Measurements from ENCODE around the gene LDLRAD2. TPM values are rescaled to one million over a fixed set of nuclear protein-coding genes. Genes with fewer than 3 reads are reported as not detected.
A peak's percentile ranks its signal among the peaks of the same experiment; 100 is the strongest.

Gene LDLRAD2
- total RNA-seq, 1 donor from 2014 or later: 0.05 TPM

DNA sequence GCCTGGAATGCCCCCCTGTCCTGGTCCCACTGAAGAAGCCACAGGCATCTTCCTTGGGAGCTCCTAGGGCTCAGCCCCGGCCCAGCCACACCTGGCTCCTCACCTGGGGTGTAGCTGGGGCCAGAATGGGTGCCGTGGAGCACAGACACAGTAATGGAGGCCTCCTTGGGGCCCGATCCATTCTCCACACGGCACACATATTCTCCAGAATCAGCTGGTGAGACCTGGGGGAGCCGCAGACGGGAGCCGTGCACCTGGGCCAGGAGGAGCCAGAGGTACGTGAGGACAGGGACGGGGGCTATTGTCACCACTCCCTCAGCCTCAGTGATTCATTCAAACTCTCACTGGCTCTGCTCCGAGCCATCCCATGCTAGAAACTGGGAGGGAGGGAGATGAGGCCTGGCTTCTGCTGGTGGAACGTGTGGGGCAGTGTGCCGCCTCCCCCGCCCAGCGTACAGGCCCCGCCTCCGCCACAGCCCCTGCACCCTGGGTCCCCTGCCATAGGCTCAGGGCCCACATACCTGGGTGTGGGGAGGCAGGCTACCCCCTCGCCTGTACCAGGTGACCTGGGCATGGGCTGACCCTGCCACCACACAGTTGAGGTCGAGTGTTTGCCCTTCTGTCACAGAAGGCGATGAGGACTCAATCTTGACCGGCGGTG lies 42.2 kb downstream of the LDLRAD2 start:
- intact Hi-C loops (cut with DNase I): no loop called here
- DNase-seq (ENCODE audit: low spot score): peak; percentile 60

DNA sequence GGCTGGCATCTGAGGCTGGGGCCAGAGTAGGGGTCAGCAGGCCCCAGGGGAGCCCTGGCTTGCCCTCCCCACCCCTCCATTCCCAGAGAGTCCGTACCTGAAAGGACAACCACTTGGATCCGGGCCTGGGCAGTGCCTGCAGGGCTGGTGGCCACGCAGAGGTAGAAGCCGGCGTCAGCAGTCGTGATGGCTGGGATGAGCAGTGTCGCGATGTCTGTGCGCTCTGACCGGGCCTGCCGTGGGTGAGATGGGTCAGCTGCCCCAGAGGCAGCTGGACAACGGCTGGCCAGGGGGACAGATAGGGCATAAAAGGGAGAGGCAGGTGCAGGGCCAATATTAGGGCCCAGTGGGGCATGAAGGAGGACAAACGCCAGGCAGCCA lies 42.7 kb downstream of the LDLRAD2 start:
- DNase-seq (ENCODE audit: low spot score): no peak
- intact Hi-C loops (cut with DNase I): no loop called here

DNA sequence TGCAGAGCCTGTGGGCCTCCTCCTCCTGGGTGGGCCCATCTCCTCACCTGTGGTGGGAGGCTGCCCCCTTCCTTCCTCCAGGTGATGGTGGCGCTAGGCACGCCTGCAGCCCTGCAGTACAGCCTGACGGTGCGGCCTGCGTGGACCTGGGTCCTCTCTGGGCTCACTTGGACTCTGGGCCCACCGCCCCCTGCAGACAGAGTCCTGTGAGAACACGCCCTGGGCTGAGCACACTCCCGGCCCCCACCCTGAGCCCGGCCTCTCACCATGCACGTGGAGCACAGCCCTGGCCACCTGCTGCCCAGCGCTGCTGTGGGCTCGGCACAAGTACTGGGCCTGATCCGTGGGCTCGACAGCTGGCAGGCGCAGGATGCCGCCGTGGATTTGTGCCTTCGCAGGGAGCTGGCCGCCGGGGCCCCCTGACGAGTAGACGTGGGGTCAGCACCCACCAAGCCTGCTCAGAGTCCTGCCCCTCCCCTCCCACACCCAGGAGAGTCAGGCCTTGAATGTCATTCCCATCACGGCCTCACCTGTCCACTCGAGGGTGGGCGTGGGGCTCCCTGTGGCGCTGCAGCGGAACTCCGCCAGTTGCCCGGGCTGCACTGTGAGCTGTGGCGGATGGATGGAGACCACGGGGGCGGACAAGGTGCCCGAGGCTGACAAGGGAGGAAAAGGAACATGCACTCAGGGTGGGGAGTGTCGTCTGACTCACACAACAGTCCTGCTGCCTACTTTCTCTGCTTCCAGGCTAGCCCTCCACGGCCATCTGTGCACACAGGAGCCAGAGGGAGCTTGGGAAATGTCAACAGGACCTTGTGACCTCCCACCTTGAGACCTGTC lies 43.4 kb downstream of the LDLRAD2 start:
- no peak for DNase-seq (ENCODE audit: low spot score)
- intact Hi-C loops (cut with DNase I): no loop called here

DNA sequence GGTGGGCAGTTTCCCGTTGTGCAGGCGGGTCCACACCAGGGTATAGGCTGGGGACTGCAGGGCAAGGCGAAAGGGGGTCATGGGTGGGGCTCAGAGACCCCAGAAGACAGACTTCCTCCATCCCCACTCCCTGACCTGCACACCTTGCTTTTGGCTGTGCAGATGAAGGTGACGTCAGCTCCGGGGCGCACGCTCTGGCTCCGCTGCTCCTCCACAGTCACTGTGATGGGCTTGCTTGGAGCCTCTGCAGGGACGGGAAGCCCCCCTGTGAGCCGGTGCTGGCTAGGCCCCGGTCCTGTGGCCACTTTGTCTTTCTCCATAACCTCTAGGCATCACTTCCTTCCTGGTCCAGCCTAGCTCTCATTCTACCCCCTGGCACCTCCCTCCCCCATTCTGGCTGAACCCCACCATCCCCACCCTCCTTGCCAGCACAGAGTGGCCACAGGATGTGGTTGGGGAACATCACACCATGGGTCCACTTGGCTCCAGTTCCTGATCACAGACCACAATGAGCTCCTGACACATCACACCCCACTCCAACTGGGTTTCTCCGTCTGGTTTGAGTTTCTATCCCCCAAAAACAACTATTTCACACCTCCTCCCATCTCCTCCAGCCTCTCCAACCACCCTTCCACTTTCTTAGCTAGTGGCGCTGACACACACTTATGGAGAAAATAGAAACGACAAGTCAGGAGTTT lies 45.2 kb downstream of the LDLRAD2 start:
- DNase-seq (ENCODE audit: low spot score): no peak
- intact Hi-C loops (cut with DNase I): no loop called here

DNA sequence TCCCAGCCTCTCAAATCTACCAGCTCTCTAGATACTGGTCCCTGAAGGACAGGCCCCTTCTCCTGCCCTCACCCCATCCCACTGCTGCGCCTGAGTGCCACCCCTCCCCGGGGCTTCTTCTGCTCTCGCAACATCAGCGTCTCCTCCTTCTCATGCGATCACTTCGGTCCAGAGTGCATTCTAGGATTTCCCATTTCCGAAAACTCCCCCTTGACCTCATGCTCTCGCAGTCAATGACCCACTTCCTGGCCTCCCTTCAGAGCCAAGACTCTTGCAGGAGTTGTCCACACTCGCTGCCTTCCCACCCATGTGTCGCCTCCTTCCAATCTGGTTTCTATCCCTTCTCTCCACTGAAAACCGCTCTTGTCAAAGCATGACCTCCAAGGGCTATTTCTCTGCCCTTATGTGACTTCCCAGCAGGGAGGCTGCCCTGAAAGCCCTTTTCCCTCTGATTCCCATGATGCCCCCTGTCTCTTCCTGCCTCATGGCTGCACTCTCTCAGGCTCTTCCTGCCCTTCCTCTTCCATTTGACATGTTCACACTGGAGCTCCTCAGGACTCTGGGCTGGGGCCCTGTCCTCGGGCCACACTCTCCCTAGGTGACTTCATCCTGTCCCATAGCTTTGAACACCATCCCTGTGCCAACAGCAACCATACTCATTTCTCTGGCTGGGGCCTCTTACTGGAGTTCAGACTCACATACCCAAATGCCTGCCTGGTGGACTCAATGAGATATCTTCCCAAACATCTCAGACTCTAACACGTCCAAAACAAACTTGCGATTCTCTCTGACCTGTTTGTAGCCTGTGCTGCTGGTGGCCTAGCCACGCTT lies 46.0 kb downstream of the LDLRAD2 start:
- intact Hi-C loops (cut with DNase I): no loop called here
- DNase-seq (ENCODE audit: low spot score): no peak

DNA sequence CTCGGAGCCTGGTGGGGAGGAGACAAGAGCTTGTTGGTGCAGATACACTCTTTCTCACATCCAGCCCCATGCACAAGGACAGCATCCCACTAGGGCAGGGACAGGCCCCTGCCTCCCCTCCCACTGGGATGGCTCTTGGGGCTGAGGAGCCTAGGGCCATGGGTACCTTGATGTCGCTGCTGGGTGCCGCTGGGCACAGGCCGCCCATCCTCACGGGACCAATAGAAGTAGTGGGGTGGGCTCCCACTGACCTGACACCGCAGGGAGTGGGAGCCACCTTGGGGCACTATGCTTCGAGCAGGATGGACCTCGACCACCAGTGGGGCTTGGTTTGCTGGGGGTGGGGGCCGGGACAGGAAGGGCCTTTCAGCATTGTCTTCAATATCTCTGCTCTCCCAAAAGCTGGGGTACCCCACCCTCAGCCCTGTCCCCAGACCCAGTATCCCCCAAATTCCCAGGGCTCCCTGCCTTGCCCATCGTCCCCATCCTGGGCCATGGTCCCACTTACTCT lies 47.7 kb downstream of the LDLRAD2 start:
- intact Hi-C loops (cut with DNase I): no loop called here
- DNase-seq (ENCODE audit: low spot score): no peak

DNA sequence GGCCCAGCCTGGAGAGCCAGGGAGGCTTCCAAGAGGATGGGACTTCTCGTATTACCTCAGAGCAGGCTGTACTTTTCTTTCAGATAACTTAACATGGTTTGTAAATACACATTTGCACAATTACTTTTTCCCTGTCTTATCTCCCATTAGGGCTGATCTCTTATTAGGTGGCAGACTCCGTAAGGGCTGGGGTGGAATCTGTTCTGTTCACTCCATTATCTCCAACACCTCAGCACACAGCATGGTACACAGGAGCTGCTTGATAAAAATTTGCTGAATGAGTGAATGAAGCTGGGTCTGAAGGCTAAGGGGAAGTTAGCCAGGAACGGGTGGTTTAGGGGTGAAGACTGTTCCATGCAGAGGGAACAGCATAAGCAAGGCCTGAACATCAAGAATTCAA lies 48.9 kb downstream of the LDLRAD2 start:
- no peak for DNase-seq (ENCODE audit: low spot score)
- intact Hi-C loops (cut with DNase I): no loop called here

DNA sequence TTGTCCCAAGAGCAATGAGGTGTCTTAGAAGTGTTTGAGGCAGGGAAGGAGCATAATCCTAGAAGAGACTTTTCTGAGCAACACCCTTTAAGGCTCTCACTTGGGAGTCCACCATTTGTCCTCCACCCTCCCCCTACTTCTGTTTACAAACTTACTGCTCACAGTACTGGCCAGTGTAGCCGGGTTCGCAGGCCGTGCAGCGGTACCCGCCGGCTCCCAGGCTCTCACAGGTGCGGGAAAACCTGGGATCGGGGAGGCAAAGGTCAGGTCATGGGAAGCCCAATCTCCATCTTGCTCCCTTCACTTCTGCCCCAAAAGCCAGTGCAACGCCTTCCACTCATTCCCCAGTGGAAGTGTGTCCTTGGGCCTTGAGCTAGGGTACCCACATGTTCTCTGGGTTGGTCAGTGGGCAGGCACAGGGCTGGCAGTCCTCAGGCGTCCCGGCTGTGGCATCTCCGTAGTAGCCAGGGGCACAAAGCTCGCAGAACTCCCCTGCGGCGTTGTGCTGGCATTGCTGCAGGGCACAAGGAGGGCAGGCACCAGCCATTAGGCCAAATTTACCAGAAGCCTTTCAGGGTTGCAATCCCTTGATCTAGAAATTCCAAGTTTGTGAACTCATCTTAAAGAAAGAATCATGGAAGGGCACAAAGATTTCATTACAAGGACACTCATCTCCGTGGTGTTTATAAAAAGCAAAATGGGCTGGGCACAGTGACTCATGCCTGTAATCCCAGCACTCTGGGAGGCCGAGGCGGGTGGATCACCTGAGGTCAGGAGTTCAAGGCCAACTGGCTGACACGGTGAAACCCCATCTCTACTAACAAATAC lies 49.8 kb downstream of the LDLRAD2 start:
- intact Hi-C loops (cut with DNase I): no loop called here
- no peak for DNase-seq (ENCODE audit: low spot score)

DNA sequence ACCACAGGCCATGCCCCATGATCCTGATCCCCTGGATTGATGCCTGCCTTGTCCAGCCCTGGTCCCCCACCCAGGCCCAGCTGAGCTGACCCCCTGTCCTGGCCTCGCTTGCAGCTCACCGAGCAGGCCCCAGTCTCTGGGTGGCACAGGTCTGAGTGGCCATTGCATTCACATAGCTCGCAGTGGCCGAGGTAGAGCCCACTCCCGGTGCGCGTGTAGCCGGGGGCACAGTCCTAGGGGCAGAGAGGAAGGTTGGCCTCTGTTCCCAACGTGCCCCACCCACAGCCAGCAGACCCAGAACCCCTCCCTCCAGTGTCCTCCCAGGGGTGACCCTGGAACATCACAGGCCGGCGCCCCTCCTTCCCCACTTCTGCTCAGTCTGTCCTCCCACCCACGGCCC lies 51.9 kb downstream of the LDLRAD2 start:
- no peak for DNase-seq (ENCODE audit: low spot score)
- intact Hi-C loops (cut with DNase I): no loop called here

DNA sequence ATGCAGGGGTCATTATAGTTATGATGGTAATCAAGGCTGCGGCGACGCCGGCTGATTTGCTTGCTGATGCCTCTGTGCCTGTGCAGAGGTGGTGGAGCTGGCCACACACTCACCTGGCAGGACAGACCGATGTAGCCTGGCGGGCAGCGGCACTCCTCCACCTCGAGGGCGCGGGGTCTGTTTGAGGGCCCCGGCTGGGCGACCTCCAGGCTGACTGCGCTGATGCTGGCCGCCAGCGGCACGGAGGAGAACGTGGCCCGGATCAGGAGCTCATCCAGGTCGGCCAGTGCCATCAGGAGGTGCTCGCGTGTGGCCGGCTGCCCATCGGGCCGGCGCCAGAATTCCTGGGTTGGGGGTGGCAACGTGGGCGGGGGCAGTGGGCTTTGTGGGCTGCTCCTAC lies 52.7 kb downstream of the LDLRAD2 start:
- DNase-seq (ENCODE audit: low spot score): no peak
- intact Hi-C loops (cut with DNase I): loop anchor here (5.0 kb wide), 1 partner anchor 98 kb away; no protein-coding TSS in a partner anchor

DNA sequence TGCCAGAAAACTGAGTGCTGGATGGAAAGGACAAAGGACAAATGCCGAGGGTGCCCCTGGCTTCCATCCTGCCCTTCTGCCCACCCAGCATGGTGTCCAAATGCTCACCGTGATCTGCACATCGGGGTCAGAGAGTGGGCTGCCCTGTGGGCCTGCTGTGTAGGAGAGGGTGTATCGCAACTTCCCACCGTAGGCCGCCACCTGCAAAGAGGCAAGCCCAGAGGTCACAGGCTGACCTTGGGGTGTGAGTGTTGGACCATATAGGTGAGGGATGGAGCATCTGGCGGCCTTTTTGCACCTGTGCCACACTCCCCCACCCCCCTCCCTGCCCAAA lies 53.5 kb downstream of the LDLRAD2 start:
- no peak for DNase-seq (ENCODE audit: low spot score)

DNA sequence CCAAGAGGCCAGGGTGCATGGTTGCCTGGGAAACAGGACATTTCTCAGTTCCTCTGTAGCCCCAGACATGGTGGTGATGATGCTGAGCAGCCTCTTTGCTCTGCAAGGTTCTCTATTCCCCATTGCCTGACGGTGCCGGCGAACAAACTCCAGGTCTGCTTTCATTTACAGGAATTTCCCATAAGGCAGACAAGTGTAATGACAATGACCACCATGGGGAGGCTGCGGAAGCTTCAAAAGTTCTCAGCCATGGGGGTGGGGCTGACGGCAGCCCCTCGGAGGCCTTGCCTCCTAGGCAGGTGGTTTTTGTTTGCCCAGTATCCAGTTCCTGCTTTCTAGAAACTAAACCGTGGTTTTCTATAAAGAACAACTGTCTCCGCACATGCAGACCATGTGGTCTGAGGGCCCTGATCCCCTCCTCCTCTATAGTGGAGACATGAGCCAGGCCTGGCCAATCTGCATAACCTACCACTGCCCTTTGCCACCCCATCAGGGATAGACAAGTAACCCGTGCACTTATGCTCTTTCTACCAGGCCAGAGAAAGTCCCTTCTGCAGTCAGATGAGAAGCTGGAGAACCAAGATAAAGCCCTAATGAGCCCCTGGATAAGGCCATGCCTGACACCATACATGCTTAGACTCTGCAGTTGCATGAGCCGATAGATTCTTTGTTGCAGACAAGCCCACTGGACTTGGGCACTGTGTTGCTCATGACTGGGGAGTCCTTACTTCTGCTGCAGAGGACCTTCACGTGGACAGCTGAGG lies 54.1 kb downstream of the LDLRAD2 start:
- intact Hi-C loops (cut with DNase I): loop anchor here (5.0 kb wide), 1 partner anchor 96 kb away; no protein-coding TSS in a partner anchor
- no peak for DNase-seq (ENCODE audit: low spot score)

More for the DNA sequence above, 53.5 kb downstream of the LDLRAD2 start:
- intact Hi-C loops (cut with DNase I): loop anchor here (5.0 kb wide), 1 partner anchor 97 kb away; no protein-coding TSS in a partner anchor

DNA sequence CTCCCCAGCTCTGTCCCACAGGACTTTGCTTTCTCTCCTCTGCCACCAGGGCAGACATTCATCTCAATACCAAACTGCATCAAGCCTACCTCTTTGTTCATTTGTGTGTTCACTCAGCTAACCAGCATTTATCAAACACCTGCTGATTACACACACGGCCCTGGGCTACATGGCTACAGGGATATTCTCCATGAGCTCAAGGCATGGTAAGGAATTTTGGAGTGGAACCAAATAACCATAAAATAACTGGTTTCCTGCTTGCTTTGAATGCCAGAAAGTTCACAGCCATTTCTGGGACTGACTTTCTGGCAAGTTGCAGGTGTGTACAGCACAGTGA lies 54.6 kb downstream of the LDLRAD2 start:
- no peak for DNase-seq (ENCODE audit: low spot score)
- intact Hi-C loops (cut with DNase I): loop anchor here (5.0 kb wide), 1 partner anchor 96 kb away; no protein-coding TSS in a partner anchor

DNA sequence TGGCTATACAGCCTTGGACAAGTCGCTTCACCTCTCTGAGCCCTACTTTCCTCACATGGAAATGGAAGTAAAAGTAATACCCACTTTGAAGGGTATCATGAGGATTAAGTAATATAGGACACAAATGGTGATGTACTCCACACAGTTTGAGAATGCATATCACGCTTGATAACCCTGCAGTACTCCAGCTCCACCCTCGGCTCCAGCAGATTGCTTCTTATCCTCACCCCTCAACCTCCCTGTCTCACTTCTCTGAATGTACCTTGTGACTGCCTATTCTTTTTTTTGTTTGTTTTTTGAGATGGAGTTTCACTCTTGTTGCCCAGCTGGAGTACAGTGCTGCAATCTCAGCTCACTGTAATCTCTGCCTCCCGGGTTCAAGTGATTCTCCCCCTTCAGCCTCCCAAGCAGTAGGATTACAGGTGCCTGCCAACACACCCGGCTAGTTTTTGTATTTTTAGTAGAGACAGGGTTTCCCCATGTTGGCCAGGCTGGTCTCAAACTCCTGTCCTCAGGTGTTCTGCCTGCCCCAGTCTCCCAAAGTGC lies 55.5 kb downstream of the LDLRAD2 start:
- no peak for DNase-seq (ENCODE audit: low spot score)
- intact Hi-C loops (cut with DNase I): loop anchor here (5.0 kb wide), 1 partner anchor 95 kb away; no protein-coding TSS in a partner anchor

DNA sequence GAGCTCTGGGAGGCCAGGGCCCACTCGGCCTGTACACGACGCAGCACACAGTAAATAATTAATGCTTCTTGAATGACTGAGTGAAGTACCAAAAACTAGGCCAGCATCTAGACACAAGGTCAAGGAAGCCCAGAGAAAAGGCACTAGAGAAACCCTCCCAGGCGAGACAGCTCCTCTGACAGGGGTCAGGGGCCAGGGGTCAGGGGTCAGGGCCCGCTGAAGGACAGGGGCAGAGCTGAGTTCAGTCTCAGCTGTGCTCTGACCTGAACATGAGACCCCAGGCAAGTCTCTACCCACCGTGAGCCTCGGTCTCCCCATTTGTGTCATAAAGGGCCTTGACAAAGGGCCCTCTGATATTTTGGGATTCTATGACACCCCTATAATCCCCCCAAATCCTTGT lies 56.4 kb downstream of the LDLRAD2 start:
- no peak for DNase-seq (ENCODE audit: low spot score)
- intact Hi-C loops (cut with DNase I): loop anchor here (5.0 kb wide), 1 partner anchor 94 kb away; no protein-coding TSS in a partner anchor

DNA sequence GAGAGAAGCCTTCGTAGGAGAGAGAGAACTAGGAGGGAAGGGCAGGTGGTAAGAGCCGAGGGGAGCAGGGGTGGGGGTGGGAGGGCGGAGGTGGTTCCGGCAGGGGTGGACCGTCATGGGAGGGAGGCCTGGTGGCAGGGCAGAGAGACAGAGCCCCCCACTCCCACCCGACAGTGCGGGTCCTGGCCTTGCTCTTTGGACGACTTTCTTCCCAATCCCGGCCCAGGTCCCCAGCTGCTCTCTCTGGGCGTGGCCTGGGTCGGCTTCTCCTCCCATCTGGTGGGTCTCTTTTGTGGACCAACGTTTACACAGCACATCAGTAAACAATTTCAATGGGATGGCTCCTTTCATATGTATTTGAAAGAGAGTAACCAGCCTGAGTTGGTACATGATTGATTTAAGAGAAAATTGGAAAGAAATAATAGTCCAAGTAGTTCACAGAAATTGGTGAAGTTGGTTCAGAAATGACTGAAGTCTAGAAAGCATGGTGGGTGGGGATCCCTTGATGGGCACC lies 56.9 kb downstream of the LDLRAD2 start:
- no peak for DNase-seq (ENCODE audit: low spot score)
- intact Hi-C loops (cut with DNase I): loop anchor here (5.0 kb wide), 1 partner anchor 93 kb away; no protein-coding TSS in a partner anchor

DNA sequence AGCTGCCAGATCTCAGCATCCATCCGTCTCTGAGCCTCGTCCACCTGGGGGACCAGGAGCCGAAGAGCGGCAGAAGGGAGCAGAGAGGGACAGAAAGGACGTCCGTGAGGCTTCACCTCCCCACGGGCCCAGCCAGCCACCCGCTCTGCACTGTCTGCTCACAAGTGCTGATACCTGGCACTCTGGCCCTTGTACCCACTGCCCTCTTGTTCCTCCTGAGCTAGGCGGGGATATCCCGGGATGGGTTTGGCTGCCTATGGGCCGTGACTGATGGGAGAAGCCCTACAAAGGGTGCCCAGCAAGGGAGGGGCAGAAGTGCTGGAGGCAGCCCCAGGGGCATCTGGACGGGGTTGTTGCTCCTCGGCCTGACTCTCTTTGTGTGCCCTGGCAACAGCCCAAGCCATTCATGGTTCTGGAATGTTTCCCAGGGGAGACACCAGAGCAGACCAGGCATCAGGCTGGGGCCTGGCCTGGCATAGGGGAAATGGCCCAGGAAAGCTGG lies 57.6 kb downstream of the LDLRAD2 start:
- DNase-seq (ENCODE audit: low spot score): peak; percentile 88
- intact Hi-C loops (cut with DNase I): loop anchor here (5.0 kb wide), 2 partner anchors 47 to 93 kb away; no protein-coding TSS in a partner anchor
